IMR-90 (cell line): ENCODE measurements around the gene TRIM38.

ENCODE experiments used
- POLR2A ChIP-seq: IDR thresholded peaks from 2 replicates; pipeline ENCODE4 v1.6.1; 2012; ENCODE audit warnings: mild to moderate bottlenecking, low read depth, low read length
- RAD21 ChIP-seq: IDR thresholded peaks from 2 replicates; pipeline ENCODE4 v1.6.1; 2012; ENCODE audit warnings: low read length, improper control_type of control experiment
- RFX5 ChIP-seq: IDR thresholded peaks from 2 replicates; pipeline ENCODE4 v1.8.0; 2012; ENCODE audit warnings: low read depth, mild to moderate bottlenecking, low read length, moderate library complexity
- TF ChIP-seq, protein P1 (sequence below): fragments of 150-350 bp; IDR thresholded peaks from 2 replicates; pipeline ENCODE4 v1.6.1; 2017; ENCODE audit warnings: mild to moderate bottlenecking, antibody characterized with exemption, low read length, low read depth
- TF ChIP-seq, protein P2 (sequence below): conservative IDR thresholded peaks from 2 replicates; pipeline ENCODE4 v1.5.1; 2012; ENCODE audit warnings: mild to moderate bottlenecking, low read depth, low read length, improper control_type of control experiment

DNA sequence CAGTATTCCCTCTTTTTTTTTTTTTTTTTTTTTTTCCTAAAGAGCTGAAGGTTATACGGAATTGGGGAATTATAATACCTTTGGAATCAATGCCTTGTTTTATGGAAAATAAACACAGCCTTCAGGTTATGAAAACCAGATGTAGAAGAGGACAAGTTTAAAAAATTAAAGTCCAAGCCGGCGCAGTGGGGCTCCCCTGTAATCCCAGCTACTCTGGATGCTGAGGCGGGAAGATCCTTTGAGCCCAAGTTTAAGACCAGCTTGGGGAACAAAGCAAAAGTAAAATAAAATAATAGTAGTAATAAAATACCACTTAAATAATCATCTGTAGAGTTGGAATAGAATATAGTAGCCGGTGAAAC lies 57.3 kb downstream of the TRIM38 start:
- TF ChIP-seq, protein P1, sequence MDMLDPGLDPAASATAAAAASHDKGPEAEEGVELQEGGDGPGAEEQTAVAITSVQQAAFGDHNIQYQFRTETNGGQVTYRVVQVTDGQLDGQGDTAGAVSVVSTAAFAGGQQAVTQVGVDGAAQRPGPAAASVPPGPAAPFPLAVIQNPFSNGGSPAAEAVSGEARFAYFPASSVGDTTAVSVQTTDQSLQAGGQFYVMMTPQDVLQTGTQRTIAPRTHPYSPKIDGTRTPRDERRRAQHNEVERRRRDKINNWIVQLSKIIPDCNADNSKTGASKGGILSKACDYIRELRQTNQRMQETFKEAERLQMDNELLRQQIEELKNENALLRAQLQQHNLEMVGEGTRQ, result no peak
- TF ChIP-seq, protein P2, sequence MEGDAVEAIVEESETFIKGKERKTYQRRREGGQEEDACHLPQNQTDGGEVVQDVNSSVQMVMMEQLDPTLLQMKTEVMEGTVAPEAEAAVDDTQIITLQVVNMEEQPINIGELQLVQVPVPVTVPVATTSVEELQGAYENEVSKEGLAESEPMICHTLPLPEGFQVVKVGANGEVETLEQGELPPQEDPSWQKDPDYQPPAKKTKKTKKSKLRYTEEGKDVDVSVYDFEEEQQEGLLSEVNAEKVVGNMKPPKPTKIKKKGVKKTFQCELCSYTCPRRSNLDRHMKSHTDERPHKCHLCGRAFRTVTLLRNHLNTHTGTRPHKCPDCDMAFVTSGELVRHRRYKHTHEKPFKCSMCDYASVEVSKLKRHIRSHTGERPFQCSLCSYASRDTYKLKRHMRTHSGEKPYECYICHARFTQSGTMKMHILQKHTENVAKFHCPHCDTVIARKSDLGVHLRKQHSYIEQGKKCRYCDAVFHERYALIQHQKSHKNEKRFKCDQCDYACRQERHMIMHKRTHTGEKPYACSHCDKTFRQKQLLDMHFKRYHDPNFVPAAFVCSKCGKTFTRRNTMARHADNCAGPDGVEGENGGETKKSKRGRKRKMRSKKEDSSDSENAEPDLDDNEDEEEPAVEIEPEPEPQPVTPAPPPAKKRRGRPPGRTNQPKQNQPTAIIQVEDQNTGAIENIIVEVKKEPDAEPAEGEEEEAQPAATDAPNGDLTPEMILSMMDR, result no peak
- TF ChIP-seq POLR2A (no peak), RFX5 (no peak), RAD21 (no peak)
